WTC11 (cell line): ENCODE measurements around the gene FBLN5. TPM values are rescaled to one million over a fixed set of nuclear protein-coding genes. Genes with fewer than 3 reads are reported as not detected.

ENCODE experiments used
- ATAC-seq: fragments of 200-7000 bp; cut with Tn5 transposase; 2 replicates; pipeline ENCODE4 v1.10.0; 2021; ENCODE audit warnings: mild to moderate bottlenecking, moderate library complexity
- CTCF ChIA-PET: fragments of 300-600 bp; sonication (Branson Sonifier 250); formaldehyde crosslinking; loops from one replicate; lab custom pipeline; 2021; ENCODE audit warnings: antibody characterized with exemption; lab: Charles Lee
- POLR2A ChIA-PET: fragments of 350-600 bp; sonication (Branson Sonifier 250); formaldehyde crosslinking; loops from one replicate; lab custom pipeline; 2021; ENCODE audit warnings: antibody characterized with exemption; lab: Charles Lee
- DNase-seq: peaks from one replicate; pipeline ENCODE4 v3.0.0; 2021; ENCODE audit warnings: low spot score
- H3K27ac Mint-ChIP-seq: 2 replicates; pipeline ENCODE4 v1.8.0; 2021; ENCODE audit warnings: mixed read lengths
- H3K27me3 Mint-ChIP-seq: 2 replicates; pipeline ENCODE4 v1.8.0; 2021; ENCODE audit warnings: low read depth, mild to moderate bottlenecking, moderate library complexity, mixed read lengths
- H3K36me3 Mint-ChIP-seq: 2 replicates; pipeline ENCODE4 v1.8.0; 2021; ENCODE audit warnings: mixed read lengths
- H3K4me1 Mint-ChIP-seq: 2 replicates; pipeline ENCODE4 v1.8.0; 2022; ENCODE audit warnings: mixed read lengths
- H3K4me3 Mint-ChIP-seq: 2 replicates; pipeline ENCODE4 v1.8.0; 2021; ENCODE audit warnings: mild to moderate bottlenecking, moderate library complexity, mixed read lengths
- H3K9me3 Mint-ChIP-seq: 2 replicates; pipeline ENCODE4 v1.8.0; 2021; ENCODE audit warnings: mixed read lengths
- AFF4 ChIP-seq: sonication (generic); formaldehyde crosslinking; IDR thresholded peaks from 2 replicates; pipeline ENCODE4 v1.8.1; 2023; ENCODE audit warnings: mild to moderate bottlenecking, missing genetic modification reagents, borderline replicate concordance
- ARID4B ChIP-seq: sonication (generic); formaldehyde crosslinking; IDR thresholded peaks from 2 replicates; pipeline ENCODE4 v1.8.0; 2023; ENCODE audit warnings: missing genetic modification reagents, mild to moderate bottlenecking, borderline replicate concordance
- ATF1 ChIP-seq: sonication (generic); formaldehyde crosslinking; IDR thresholded peaks from 2 replicates; pipeline ENCODE4 v1.8.1; 2023; ENCODE audit warnings: mild to moderate bottlenecking, moderate library complexity, missing genetic modification reagents
- ATF3 ChIP-seq: sonication (generic); formaldehyde crosslinking; conservative IDR thresholded peaks from 2 replicates; pipeline ENCODE4 v1.8.1; 2022; ENCODE audit warnings: mild to moderate bottlenecking, missing genetic modification reagents
- CDX4 ChIP-seq: fragments of 250-450 bp; sonication (Bioruptor Pico); IDR thresholded peaks from 2 replicates; pipeline ENCODE4 v1.9.0; 2021; ENCODE audit warnings: moderate library complexity, mild to moderate bottlenecking, inconsistent platforms, borderline replicate concordance
- GABPB1 ChIP-seq: sonication (generic); formaldehyde crosslinking; IDR thresholded peaks from 2 replicates; pipeline ENCODE4 v1.8.1; 2023; ENCODE audit warnings: mild to moderate bottlenecking, missing genetic modification reagents
- IRF2 ChIP-seq: sonication (generic); formaldehyde crosslinking; IDR thresholded peaks from 2 replicates; pipeline ENCODE4 v1.8.0; 2022; ENCODE audit warnings: low read depth, missing genetic modification reagents, borderline replicate concordance
- JAZF1 ChIP-seq: fragments of 250-450 bp; sonication (Bioruptor Pico); IDR thresholded peaks from 2 replicates; pipeline ENCODE4 v1.9.0; 2021; ENCODE audit warnings: moderate library complexity, mild to moderate bottlenecking, inconsistent platforms
- NR2C2 ChIP-seq: sonication (generic); formaldehyde crosslinking; IDR thresholded peaks from 2 replicates; pipeline ENCODE4 v1.8.0; 2022; ENCODE audit warnings: mild to moderate bottlenecking, missing genetic modification reagents
- OVOL2 ChIP-seq: fragments of 250-450 bp; sonication (Bioruptor Pico); IDR thresholded peaks from 2 replicates; pipeline ENCODE4 v1.9.0; 2021; ENCODE audit warnings: mild to moderate bottlenecking, borderline replicate concordance
- PRDM15 ChIP-seq: sonication (generic); formaldehyde crosslinking; IDR thresholded peaks from 2 replicates; pipeline ENCODE4 v1.8.0; 2022; ENCODE audit warnings: missing genetic modification reagents
- RORB ChIP-seq: fragments of 250-450 bp; sonication (Bioruptor Pico); IDR thresholded peaks from 2 replicates; pipeline ENCODE4 v1.9.0; 2021; ENCODE audit warnings: mild to moderate bottlenecking
- TP53 ChIP-seq: sonication (generic); formaldehyde crosslinking; IDR thresholded peaks from 2 replicates; pipeline ENCODE4 v1.8.1; 2023; ENCODE audit warnings: mild to moderate bottlenecking, missing genetic modification reagents
- ZNF219 ChIP-seq: sonication (generic); formaldehyde crosslinking; IDR thresholded peaks from 2 replicates; pipeline ENCODE4 v1.8.0; 2023; ENCODE audit warnings: missing genetic modification reagents, mild to moderate bottlenecking, borderline replicate concordance
- ZNF263 ChIP-seq: sonication (generic); formaldehyde crosslinking; IDR thresholded peaks from 2 replicates; pipeline ENCODE4 v1.8.1; 2022; ENCODE audit warnings: low read depth, mild to moderate bottlenecking, moderate library complexity, missing genetic modification reagents
- ZNF671 ChIP-seq: fragments of 250-450 bp; sonication (Bioruptor Pico); IDR thresholded peaks from 2 replicates; pipeline ENCODE4 v1.8.0; 2021; ENCODE audit warnings: mild to moderate bottlenecking
- total RNA-seq: library from RNA; stranded (reverse); gene quantifications from 3 replicates; pipeline ENCODE4 v1.2.3, GENCODE V29; 2021
- TF ChIP-seq, protein P1 (sequence below): sonication (generic); formaldehyde crosslinking; IDR thresholded peaks from 2 replicates; pipeline ENCODE4 v1.8.1; 2022; ENCODE audit warnings: mild to moderate bottlenecking, missing genetic modification reagents, moderate library complexity, borderline replicate concordance
- TF ChIP-seq, protein P2 (sequence below): fragments of 250-450 bp; sonication (Bioruptor Pico); IDR thresholded peaks from 2 replicates; pipeline ENCODE4 v1.8.0; 2021; ENCODE audit warnings: mild to moderate bottlenecking
- TF ChIP-seq, protein P3 (sequence below): fragments of 250-450 bp; sonication (Bioruptor Pico); IDR thresholded peaks from 2 replicates; pipeline ENCODE4 v2.1.2; 2022; ENCODE audit warnings: mild to moderate bottlenecking, moderate library complexity

FBLN5 gene
- total RNA-seq, 1 experiment from 2014 or later = 4.0 TPM

DNA sequence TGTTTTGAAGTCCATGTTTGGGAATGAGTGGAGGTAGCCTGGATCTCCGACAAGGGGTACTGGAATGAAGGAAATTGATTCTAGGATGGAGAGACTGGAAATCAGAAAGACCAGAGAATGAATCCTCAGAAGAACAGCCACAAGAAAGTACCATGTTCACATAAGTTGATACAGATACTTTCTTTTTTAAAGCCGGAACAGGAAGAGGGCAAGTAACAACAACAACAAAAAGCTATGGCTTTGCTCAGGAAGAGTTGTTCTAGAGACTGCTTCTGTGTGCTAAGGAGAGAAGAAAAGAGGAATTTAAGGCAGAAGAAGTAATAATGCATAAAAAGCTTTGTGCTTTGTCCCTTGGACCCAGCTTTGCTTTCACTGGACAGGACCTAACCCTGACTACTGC, 86.4 kb downstream of the FBLN5 start (continued):
- no peak for TF ChIP-seq AFF4 (CRISPR knock-in tag)
- no peak for TF ChIP-seq JAZF1 (CRISPR knock-in tag)
- TF ChIP-seq GABPB1 = no peak

GRCh38 chr14:91860238-91860637, 87.3 kb downstream of the FBLN5 start:
- CTCF ChIA-PET = interaction anchor here (2.0 kb wide), 1 partner anchor 51 kb away, joined by 21 read pairs; no protein-coding TSS in a partner anchor
- Mint-ChIP-seq H3K9me3 (no peaks in the 10 kb centered on the region), H3K36me3 (no peaks in the 10 kb centered on the region), H3K4me3 (no peak overlapping the region), H3K27ac (no peak overlapping the region), H3K27me3 (no peaks in the 10 kb centered on the region; the same call in 1 of the 2 replicates), H3K4me1 (peaks cover 25% of the 10 kb centered on the region)
- ATAC-seq (no peak), DNase-seq (no peak)
- POLR2A ChIA-PET = no interaction called here
- TF ChIP-seq ZNF263 (CRISPR knock-in tag) = no peak
- TF ChIP-seq PRDM15 = no peak
- TF ChIP-seq ATF1 (CRISPR knock-in tag) = no peak
- TF ChIP-seq OVOL2 (CRISPR knock-in tag) = no peak
- TF ChIP-seq NR2C2 = no peak
- TF ChIP-seq ZNF219 (CRISPR knock-in tag) = no peak
- no peak for TF ChIP-seq ZNF671
- TF ChIP-seq RORB (CRISPR knock-in tag) = no peak
- no peak for TF ChIP-seq CDX4 (CRISPR knock-in tag)
- no peak for TF ChIP-seq ARID4B (CRISPR knock-in tag)
- TF ChIP-seq, protein P1, sequence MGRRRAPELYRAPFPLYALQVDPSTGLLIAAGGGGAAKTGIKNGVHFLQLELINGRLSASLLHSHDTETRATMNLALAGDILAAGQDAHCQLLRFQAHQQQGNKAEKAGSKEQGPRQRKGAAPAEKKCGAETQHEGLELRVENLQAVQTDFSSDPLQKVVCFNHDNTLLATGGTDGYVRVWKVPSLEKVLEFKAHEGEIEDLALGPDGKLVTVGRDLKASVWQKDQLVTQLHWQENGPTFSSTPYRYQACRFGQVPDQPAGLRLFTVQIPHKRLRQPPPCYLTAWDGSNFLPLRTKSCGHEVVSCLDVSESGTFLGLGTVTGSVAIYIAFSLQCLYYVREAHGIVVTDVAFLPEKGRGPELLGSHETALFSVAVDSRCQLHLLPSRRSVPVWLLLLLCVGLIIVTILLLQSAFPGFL (CRISPR knock-in tag) = no peak
- TF ChIP-seq, protein P2, sequence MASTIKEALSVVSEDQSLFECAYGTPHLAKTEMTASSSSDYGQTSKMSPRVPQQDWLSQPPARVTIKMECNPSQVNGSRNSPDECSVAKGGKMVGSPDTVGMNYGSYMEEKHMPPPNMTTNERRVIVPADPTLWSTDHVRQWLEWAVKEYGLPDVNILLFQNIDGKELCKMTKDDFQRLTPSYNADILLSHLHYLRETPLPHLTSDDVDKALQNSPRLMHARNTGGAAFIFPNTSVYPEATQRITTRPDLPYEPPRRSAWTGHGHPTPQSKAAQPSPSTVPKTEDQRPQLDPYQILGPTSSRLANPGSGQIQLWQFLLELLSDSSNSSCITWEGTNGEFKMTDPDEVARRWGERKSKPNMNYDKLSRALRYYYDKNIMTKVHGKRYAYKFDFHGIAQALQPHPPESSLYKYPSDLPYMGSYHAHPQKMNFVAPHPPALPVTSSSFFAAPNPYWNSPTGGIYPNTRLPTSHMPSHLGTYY (CRISPR knock-in tag) = no peak
- TF ChIP-seq, protein P3, sequence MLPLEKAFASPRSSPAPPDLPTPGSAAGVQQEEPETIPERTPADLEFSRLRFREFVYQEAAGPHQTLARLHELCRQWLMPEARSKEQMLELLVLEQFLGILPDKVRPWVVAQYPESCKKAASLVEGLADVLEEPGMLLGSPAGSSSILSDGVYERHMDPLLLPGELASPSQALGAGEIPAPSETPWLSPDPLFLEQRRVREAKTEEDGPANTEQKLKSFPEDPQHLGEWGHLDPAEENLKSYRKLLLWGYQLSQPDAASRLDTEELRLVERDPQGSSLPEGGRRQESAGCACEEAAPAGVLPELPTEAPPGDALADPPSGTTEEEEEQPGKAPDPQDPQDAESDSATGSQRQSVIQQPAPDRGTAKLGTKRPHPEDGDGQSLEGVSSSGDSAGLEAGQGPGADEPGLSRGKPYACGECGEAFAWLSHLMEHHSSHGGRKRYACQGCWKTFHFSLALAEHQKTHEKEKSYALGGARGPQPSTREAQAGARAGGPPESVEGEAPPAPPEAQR (CRISPR knock-in tag) = no peak
- no peak for TF ChIP-seq ATF3 (CRISPR knock-in tag)
- no peak for TF ChIP-seq JAZF1 (CRISPR knock-in tag)
- no peak for TF ChIP-seq IRF2 (CRISPR knock-in tag)
- no peak for TF ChIP-seq TP53 (CRISPR knock-in tag)
- TF ChIP-seq GABPB1 = no peak
